COLO829 (cell line): ENCODE data around the gene RPTN.
"Not testable (repeated sequence)": the region's sequence is repeated elsewhere in the genome, so short reads cannot be mapped to it uniquely, and the experiment has no call there.

ENCODE experiments used
- DNase-seq: peaks from one replicate; pipeline ENCODE4 v3.0.0; 2012; ENCODE audit warnings: low spot score

RPTN gene

DNA sequence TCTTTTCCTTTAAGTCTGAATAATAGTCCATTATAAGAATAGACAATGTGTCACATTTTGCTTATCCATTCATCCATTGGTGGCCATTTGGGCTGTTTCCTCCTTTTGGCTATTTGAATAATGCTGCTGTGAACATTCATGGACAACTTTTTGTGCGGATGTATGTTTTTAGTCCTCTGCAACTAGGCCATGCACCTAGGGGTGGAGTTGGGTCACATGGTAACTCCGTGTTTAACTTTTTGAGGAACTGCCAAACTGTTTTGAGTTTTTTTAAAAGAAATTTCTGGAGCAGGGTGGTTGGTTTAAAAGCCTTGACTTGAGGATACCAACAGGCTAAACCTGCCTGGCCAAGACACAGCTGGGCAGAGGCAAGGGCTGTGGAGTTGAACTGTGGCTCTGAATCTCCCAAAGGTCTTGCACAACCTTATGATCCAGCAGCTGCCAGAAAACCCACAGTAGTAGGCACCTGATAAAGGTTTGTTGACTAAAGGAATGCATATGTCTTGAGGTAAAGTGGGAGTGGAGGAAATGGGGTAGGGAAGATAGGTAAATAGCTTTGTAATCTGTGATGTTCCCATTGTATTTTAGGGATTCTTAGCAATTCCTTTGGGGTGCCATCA, 5.6 kb upstream of the RPTN start:
- DNase-seq = no peak

DNA sequence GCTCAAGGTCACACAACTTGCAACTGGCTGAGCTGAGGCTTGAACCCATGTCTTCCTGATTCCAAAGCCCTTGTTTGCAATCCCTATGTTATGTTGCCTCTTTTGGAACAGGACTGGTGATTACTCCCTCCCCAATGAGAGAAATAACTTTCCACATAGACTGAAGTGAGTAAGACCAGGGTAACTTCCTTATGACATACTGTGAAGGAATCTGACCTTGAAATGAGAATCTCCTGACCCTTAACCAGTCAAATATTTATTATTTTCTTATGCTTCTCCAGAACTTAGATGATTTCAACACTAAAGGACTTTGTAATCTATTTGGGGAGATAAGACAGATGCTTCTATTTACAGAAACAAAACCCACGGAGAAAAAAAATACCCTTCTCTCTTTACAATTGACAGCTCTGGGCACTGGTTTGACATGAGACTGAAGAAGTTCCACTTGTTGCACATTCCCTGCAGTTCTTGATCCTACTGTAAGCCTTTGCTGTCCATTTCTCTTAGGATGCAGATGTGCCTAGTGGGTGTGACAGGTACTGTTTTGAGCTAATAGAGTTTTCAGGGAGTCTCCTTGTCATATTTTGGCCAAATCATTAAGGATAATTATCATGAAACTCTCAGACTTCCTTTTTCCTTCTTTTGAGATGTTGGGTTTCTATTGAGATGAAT, 3.9 kb upstream of the RPTN start:
- DNase-seq = peak; percentile 30

DNA sequence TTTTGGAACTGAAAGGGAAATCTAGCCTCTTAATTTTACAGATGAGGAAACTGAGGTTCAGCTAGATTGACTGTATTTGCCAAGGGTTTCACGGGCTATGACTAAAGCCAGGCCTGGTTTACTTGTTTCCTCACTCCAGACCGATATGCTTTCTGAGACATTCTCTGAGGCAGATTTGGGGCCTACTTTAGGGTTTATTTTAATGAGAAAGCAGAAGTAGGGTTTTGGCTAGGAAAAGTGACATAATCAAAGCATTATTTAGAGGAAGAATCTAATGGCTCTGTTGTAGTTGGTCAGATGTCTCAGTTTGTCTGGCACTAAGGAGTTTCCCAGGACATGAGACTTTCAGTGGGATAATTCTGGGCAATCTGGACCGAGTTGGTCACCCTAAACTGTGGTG, 1.5 kb upstream of the RPTN start:
- DNase-seq = no peak

DNA sequence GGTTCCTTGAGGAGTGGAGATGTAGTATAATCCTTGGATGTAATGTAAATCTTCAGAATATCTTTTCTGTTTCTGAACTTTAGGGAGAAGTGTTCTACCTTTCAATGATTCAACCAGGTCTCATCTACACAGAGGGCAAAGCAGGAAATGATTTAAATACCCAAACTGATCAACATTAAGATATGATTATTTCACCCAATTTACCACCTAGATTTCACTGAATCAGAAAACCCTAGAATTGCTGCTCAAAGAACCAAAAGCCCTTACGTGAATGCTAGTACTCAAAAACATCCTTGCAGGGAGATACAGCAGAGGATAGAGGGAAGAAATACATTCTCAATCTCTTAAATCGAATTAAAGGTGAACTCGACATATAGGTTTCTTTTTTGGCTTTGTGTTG, 5.0 kb downstream of the RPTN start:
- DNase-seq = no peak

DNA sequence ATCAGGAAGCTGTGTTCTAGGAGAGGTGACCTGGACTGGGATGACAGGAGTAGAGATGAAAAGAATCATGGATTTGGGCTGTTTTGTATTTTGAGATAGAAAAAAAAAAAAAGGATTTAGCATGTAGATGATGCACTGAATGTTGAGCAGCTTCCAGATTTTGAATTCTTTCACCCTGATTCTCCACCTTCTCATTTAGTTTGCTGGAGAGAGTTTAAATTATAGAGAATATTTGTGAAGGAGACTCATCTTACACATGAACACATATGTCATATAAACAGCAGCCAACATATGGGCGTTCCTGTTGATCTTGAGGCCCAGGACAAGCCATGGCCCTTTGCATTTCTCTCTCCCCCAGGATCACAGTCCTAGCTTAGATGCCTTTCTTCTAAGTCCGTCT, 7.4 kb downstream of the RPTN start:
- no peak for DNase-seq

DNA sequence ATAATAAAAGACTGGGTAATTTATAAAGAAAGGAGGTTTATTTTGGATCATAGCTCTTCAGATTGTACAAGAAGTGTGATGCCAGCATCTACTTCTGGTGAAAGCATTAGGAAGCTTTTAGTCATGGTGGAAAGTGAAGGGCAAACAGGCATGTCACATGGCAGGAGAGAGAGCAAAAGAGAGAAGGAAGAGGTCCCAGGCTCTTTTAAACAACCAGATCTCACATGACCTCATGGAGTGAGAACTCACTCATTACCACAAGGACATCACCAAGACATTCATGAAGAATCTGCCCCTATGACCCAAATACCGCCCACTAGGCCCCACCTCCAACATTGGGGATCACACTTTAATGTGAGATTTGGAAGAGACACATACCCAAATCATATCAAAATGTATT, 10.0 kb downstream of the RPTN start:
- no peak for DNase-seq

DNA sequence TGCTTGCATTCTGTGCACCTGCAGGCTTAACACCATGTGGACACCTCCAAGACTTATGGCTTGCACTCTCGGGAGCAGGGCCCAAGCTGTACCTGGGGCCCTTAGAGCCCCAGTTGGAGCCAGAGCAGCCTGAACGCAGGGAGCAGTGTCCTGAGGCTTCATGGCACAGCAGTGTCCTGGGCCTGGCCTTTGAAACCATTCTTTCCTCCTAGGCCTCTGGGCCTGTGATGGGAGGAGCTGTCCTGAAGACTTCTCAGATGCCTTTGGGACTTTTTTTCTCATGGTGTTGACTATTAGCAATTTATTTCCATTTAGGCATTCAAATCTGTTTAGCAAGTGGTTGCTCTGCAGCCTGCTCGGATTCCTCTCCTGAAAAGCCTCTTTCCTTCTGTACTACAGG, 11.0 kb downstream of the RPTN start:
- no peak for DNase-seq

DNA sequence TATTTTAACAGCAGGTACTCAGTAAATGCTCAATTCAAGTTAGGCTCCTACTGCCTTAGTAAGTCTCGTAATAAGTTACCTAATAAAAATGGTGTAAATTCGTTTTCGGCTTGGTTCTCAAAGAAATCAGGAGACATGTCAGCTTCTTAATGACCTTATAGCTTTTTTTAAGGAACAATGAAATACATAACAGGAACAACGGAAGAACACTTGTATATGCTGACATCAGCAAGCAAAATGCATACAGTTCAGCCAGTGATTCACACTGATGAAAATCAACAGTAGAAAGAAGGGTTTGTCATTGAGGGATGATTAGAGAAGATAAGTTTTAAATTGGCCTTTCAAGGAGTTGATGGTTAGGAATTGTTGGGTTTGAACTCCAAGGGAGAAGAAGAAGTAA, 13.3 kb downstream of the RPTN start:
- no peak for DNase-seq

DNA sequence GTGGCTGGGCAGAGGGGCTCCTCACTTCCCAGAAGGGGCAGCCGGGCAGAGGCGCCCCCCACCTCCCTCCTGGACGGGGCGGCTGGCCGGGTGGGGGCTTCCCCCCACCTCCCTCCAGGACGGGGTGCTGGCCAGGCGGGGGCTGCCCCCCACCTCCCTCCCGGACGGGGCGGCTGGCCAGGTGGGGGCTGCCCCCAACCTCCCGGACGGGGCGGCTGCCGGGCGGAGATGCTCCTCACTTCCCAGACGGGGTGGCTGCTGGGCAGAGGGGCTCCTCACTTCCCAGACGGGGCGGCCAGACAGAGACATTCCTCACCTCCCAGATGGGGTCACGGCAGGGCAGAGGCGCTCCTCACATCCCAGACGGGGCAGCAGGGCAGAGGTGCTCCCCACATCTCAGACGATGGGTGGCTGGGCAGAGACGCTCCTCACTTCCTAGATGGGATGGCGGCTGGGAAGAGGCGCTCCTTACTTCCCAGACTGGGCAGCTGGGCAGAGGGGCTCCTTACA, 14.3 kb downstream of the RPTN start:
- not testable (repeated sequence) for DNase-seq

DNA sequence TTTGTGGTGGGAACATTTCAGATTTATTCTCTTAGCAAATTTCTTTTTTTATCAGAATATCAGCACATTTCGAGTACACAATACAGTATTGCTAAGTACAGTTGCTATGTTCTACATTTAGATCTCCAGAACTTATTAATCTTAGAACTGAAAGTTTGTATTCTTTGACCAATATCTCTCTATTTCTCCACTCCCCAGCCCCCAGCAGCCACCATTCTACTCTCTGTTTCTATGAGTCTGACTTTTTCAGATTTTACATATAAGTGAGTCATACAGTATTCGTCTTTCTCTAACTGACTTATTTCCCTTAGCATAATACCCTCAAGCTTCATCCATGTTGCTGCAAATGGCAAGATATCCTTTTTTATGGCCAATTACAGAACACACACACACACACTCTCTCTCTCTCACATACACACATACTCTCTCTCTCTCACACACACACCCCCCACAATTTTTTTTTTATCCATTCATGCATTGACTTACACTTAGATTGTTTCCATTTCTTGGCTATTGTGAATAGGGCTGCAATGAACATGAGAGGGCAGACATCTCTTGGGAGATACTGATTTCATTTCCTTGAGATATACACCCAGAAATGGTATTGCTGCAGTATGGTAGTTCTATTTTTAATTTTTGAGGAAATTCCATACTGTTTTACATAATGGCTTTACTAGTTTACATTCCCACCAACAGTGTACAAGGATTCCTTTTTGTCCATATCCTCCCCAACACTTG, 15.7 kb downstream of the RPTN start:
- DNase-seq = no peak

DNA sequence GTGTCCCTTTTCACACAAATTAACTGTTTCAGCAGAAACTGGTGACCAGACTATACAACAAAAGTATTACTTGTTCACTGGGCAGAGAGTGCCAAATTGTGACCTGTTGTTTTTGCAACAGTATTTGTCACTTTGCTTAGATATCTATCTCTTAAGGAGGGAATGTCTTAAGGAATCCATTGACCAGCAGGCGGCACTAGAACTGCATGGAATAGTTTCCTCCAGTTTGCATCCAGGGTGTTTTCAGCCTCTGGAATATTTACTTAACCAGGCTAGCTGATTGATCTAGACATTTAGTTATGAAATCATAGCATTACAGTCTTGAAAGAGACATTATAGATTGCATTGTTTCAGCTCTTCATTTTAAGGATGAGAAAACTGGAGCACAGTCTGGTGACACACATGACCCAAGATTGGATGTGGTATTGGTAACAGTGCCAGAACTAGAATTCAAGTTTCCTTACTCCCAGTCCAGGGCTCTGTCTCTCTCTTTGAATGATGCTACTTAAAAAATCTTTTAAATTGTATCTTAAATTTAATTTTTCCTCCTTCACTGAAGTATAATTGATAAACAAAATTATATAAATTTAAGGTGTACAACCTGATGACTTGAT, 16.9 kb downstream of the RPTN start:
- DNase-seq = peak; percentile 66

DNA sequence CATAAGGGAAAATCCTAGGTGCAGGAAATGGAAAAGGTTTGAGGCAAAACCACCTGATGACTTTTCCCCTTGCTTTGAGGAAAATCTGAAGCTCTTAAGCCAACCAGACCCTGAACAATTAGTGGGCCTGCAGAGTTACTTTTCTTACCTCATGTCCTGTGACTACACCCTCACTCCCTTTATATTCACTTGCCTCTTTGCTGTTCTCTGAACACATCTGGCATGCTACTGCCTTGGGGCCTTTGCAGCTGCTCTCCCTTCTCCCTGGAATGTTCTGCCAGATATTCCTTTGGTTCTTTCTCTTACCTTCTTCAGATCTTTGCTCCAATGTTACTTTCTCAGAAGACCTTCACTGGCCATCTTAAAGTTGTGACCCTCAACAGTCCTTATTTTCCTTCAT, 21.8 kb downstream of the RPTN start:
- DNase-seq = no peak

DNA sequence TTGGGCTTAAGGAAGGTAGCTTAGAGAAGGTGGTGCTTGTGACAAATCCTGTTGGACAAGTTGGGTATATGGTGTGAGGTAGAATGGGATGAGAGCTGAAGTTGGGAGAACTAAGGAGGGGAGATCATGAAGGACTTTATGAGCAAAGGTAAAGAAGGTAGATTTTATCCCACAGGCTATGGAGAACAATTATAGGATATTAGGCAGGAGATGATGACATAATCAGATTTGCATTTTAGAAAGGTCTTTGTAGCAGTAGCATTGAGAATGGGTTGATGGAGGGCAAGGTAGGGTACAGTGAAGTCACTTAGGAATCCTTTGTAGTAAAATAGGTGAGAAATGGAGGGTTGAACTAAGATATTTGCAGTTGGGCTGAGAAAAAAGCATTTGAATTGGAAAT, 28.8 kb downstream of the RPTN start:
- no peak for DNase-seq

DNA sequence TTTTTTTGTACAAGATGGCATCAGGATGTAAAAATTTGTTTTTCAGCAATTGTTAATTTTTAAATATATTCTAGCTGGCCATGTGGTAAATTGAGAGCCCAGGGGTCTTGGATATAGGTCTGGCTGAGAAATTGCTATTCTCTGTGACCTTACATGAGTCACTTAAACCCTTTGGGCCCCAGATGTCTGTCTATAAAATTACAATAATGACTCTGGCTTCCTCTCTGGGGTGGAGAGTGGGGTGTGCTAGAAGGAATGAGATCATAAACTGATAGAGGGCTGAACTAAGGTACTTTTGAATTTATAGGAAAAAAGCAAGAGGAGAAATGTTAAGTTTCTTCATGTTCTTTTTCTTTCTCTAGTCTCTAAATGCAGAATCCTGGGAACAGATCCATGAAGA, 31.4 kb downstream of the RPTN start:
- no peak for DNase-seq

DNA sequence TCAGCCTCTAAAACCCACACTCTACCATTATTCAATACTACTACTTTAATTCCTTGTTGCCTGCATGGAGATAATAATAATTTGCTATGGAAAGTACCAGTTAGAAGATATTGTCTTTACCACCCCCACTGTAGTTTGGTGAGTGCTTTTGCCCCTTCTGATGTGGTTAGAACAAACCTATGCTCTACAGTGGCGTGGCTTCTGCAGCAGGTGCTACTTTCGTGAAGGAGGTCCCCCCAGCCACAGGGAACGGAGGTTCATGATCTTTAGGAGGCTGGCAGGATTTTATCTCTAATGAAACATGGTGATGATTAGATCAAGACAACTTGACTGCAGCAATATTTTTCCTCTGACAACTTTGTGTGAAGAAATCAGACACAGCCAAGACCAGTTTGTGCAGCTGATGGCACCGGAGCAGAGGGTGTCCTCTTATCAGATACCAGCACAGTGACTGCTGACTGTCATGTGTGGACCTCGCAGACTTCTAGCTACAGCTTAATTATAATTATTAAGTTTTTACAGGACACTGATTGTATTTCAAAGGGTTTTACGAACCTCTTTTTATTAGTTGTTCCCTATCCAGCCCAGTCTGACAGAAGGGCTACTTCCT, 33.1 kb downstream of the RPTN start:
- no peak for DNase-seq

DNA sequence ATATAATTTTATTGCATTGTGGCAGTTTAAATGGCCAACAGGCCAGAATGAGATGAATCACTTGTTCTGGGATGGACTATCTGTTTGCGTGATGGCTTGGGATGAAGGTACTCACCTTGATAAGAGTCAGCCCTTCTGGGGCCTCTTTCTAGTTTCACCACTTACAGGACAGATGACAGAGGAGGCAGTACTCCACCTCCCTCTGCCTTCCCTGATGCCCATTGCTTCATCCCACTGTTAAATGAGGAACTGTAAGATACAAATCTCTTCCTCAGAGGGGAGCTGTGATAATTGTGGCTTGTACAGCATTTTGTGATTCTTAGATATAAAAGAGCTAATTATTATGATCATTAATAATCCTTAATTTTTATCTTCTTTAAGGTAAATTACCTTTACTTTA, 40.1 kb downstream of the RPTN start:
- no peak for DNase-seq

DNA sequence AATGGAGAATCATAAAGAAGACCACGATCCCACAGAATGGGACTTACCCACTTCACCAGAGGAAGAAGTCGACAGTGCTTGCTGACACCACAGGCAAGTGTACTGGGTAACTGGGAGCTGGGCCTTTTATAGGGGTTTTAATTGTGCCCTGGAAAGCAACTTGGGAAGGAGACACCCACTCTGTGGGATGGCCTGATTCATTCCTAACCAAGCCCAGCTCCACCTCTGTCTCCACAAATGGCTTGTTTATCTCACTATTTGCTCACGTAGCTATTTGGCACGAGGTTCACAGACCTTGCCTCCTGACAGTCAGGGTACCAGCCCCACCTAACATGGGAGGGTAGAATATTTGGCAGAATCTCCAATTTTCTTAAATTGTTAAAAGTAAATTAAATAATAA, 43.7 kb downstream of the RPTN start, which contains the start of gene TCHH:
Gene TCHH (minus strand): TSS at position 101 of the 400 bp plus-strand sequence. CDS start 1,364 bp downstream, outside the sequence.
- no peak for DNase-seq

DNA sequence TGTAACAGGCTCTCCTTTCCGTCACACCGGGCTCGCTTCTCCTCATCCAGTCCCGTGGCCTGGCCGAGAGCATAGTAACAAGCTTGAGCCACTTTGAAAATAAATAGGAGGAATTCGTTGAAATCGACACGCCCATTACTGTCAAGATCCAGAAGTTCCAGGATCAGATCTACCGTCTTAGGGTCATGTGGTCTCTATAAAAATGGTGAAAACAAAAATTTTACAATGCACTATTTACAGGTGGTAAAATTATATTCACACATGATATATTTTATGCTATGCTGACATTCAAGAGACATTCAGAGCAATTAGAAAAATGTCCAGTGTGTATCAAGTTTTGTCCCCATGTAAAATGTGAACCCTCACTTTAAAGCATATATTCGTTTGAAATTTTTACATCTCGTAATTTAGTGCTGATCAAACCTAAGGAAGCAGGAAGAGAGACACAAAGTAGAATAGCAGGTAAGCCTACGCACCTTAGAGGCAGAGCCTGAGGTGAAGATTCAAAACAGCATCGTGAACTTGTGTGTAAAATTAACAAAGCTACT, 46.1 kb downstream of the RPTN start:
- DNase-seq = no peak

DNA sequence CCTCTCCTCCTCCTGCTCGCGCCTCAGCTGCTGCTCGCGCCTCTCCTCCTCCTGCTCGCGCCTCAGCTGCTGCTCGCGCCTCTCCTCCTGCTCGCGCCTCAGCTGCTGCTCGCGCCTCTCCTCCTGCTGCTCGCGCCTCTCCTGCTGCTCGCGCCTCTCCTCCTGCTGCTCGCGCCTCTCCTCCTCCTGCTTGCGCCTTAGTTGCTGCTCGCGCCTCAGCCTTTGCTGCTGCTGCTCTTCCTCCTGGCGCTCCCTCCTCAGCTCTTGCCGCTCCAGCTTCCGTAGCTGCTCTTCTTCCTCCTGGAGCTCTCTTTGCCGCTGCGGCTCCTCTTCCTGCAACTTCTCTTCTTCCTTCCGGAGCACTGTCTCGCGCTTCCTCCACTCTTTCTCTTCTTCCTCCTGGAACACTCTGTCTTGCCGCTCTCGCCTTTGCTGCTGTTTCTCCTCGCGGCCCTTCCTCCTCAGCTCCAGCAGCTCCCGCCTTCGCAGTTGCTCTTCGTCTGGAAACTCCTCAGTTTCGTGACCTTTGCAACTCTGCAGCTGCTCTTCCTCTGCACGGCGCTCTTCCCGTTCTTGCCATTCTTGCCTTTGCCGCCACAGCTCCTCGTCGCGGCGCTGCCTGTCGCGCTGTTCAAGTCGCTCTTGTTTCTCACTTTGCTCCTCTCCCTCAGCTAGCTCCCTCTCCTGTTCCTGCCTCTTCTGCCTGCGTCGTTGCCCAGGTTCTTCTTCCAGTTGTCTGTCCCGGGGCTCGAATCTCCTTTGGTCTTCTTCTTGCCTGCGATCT, 46.7 kb downstream of the RPTN start:
- DNase-seq = no peak

DNA sequence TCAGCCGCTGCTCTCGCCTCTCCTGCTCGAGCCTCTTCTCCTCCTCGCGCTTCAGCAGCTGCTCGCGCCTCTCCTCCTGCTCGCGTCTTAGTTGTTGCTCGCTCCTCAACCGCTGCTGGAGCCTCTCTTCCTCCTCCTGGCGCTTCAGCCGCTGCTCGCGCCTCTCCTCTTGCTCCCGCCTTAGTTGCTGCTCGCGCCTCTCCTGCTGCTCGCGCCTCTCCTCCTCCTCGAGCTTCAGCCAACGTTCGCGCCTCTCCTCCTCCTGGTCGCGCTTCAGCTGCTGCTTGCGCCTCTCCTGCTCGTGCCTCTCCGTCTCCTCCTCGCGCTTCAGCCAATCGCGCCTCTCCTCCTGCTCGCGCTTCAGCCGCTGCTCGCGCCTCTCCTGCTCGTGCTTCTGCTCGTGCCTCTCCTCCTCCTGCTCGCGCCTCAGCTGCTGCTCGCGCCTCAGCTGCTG, 47.5 kb downstream of the RPTN start:
- DNase-seq = no peak

DNA sequence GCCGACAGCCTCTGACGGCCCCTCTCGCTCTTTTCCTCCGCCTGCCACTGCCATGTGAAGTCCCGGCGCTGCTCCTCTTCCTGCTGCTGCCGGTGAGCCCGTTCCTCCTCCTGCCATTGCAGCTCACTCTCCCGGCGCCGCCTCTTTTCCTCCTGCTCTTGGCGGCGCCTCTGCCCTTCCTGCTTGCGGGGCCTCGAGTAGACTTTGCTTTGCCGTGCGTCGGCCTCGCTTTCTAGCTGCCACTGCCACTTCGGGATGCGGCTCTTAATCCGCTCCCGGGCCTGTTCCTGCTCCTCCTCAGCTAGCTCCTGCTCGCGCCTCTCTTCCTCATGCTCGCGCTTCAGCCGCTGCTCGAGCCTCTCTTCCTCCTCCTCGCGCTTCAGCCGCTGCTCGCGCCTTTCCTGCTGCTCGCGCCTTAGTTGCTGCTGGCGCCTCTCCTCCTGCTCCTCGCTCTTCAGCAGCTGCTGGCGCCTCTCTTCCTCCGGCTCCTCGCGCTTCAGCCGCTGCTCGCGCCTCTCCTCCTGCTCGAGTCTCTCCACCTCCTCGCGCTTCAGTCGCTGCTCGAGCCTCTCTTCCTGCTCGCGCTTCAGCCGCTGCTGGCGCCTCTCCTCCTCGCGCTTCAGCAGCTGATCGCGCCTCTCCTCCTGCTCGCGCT, 48.0 kb downstream of the RPTN start:
- no peak for DNase-seq
